ENCODE data around the gene RGS8.

- no peak for TF ChIP-seq CTCF (IDR thresholded peaks at IDR 0.05)
- no peak for TF ChIP-seq POLR2AphosphoS5 (IDR thresholded peaks at IDR 0.05)
- TF ChIP-seq EP300 (IDR thresholded peaks at IDR 0.05; ENCODE audit: low read depth): no peak
These were observed 14.2 kb downstream of the RGS8 start for GRCh38 chr1:182670032-182670749.
